Measurements from ENCODE around the gene GLDN. TPM values are rescaled to one million over a fixed set of nuclear protein-coding genes. Genes with fewer than 3 reads are reported as not detected.

The GLDN gene
- total RNA-seq, 1 donor from 2014 or later, result not detected

DNA sequence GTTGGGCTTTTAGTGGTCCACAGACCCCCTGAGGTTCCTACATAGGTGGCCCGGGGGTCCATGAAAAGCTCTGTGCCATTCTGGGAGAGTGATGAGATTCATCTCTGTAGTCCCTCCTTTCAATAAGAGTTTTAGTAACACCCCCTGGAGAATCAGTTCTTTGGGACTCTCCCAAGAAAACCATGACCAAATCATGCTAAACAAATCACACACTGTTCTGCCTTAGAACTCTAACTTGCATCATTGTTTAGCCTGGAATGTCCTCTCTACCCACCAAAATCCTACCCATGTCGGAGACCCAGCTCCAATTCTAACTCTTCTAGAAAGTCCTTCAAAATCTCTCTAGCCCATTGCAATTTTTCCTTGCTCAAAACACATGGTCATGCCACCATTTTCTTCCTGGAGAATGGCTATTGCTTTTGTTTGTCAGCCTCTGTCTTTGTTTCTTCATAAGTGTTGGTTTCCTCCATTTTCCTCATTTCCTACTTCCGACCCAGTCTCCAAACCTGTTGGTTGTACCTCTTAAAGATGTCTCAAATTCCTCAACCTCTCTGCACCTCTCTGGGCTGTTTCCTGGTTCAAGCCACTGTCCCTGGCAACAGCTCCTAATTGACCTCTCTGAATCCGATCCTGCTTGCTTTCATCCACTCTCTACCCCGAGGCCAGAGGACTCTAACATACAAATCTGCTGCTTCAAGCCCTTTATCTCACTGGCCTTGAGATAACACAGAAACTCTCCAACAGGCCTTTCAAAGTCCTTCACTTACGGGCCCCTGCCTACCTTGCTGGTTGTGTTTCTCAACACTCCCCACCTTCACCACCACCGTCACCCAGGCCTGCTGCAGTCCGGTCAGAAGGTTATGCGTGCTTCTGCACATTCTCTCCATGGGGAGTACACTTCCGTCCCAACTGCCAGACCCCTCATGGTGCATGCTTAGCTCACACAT, 26.8 kb upstream of the GLDN start:
- Mint-ChIP-seq H3K36me3 (ENCODE audit: low read depth) (no peaks in the 10 kb centered on the region), H3K4me1 (no peaks in the 10 kb centered on the region), H3K4me3 (no peak overlapping the region), H3K27ac (no peak overlapping the region), H3K27me3 (no peaks in the 10 kb centered on the region), H3K9me3 (no peaks in the 10 kb centered on the region)
- intact Hi-C loops (cut with micrococcal nuclease), result no loop called here
- DNase-seq, result no peak

DNA sequence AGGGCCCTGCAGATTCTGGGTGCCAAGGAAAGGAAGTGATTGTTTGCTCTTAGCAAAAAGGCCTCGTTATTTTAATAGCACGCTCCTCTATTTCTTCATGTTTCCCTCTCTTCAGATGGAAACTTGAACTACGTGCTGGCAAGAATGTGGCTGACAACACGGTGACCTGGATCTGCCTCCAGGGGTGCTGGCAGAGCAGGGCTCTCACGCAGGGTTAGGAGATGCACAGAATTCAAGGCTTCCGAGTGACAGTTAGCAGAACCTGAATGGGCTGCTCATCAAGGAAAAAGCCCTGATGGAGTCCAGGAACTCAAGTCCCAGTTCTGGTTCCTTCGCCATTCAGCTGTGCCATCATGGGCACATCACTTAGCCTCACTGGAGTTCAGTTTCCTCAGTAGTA, 25.7 kb upstream of the GLDN start:
- no peaks in the 10 kb centered on the region for H3K9me3 Mint-ChIP-seq
- H3K4me1 Mint-ChIP-seq, result no peaks in the 10 kb centered on the region
- no peaks in the 10 kb centered on the region for H3K36me3 Mint-ChIP-seq (ENCODE audit: low read depth)
- H3K27me3 Mint-ChIP-seq, result no peaks in the 10 kb centered on the region
- intact Hi-C loops (cut with micrococcal nuclease), result no loop called here
- H3K27ac Mint-ChIP-seq, result no peak overlapping the region
- no peak for DNase-seq
- no peak overlapping the region for H3K4me3 Mint-ChIP-seq

DNA sequence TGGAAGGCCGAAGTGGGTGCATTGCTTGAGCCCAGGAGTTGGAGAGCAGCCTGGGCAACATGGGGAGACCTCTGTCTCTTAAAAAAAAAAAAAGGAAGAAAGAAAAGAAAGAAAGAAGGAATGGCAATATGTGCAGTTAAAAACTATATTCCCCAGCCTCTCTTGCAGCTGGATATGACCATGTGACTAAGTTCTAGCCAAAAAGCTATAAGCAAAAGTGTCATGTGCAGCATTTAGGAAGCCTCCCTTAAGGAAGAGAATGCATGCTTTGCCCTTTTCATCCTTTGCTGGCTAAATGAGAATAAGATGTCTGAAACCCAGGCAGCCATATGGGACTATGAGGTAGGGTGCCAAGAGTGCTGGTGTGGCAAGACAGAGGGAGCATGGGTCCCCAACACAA, 24.8 kb upstream of the GLDN start:
- intact Hi-C loops (cut with micrococcal nuclease), result no loop called here
- no peaks in the 10 kb centered on the region for H3K9me3 Mint-ChIP-seq
- DNase-seq, result no peak
- H3K27ac Mint-ChIP-seq, result no peak overlapping the region
- H3K4me1 Mint-ChIP-seq, result no peaks in the 10 kb centered on the region
- no peaks in the 10 kb centered on the region for H3K36me3 Mint-ChIP-seq (ENCODE audit: low read depth)
- no peak overlapping the region for H3K4me3 Mint-ChIP-seq
- peaks cover 5% of the 10 kb centered on the region for H3K27me3 Mint-ChIP-seq

DNA sequence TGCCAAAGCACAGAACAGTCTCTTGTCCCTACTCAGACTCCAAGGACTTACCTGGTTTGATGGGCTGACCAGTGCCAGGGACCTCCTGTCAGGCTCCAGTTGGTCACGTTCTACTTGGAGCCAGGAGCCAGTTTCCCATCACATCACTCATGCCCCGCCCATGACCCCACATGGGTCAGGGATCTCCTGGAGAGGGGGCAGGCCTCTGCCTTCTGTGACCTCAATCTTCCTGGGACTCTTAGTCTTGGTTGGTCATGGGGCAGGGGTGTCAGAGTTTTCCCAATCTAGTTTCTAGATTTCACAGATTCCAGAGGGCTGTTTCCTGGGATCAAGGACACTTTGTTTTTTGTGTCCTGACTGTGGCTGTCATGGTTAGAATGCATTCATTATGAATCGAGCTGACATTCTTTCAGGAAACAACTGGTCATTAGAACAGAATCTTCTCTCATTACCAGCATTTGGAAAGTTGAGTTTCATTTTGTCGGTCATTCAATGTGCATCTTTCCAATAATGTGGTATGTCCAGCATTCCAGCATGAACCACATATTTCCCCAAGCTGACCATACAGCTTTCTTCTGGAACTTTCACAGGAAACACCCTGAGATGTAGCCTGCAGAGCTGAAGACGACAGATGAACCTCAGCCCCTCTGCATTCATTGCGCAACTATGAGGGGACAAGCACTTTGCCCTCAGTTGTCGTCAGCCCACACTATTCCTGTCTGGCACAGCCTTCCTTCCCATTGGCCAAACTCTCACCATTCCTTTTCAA, 22.9 kb upstream of the GLDN start:
- Mint-ChIP-seq H3K9me3 (no peaks in the 10 kb centered on the region), H3K27ac (no peak overlapping the region), H3K27me3 (peaks cover 5% of the 10 kb centered on the region), H3K4me1 (no peaks in the 10 kb centered on the region), H3K36me3 (ENCODE audit: low read depth) (no peaks in the 10 kb centered on the region), H3K4me3 (no peak overlapping the region)
- no peak for DNase-seq
- intact Hi-C loops (cut with micrococcal nuclease), result no loop called here

DNA sequence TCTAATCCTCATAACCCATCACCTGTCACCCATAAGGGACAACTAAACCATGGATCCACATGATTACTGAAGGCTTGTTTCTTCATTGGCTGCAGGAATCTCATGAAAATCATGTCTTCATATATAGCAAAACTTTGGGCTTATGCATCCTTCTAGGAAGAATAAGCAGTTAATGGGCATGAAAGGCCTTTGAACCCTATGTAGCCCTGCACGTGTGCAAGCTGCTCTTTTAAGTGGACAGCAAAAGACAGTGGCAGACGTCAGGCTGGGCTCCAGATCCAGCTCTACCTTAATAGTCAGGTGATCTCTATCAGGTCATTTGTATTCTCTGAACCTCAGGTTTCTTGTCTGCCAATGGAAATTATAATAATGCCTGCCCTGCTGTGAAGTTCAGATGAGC, 21.9 kb upstream of the GLDN start:
- H3K4me1 Mint-ChIP-seq, result no peaks in the 10 kb centered on the region
- no peaks in the 10 kb centered on the region for H3K9me3 Mint-ChIP-seq
- no peaks in the 10 kb centered on the region for H3K36me3 Mint-ChIP-seq (ENCODE audit: low read depth)
- H3K4me3 Mint-ChIP-seq, result no peak overlapping the region
- intact Hi-C loops (cut with micrococcal nuclease), result no loop called here
- H3K27me3 Mint-ChIP-seq, result peaks cover 5% of the 10 kb centered on the region
- no peak for DNase-seq
- no peak overlapping the region for H3K27ac Mint-ChIP-seq

DNA sequence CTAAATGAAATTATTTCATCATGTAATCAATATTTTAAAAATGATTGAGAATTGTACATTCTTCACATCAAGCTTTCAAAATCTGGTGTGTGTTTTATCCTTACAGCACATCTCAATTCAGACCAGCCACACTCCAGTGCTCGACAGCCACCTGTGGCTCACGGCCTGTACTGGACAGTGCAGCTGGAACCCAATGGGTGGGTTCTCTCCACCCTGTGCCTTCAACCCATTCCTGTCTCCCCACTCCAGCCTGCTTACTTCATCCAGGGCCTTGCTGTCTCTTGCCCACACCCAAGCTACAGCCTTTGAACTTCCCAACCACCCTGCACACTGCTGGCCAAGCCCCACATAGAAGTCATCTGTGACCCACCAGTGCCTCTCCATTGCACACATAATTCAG, 20.6 kb upstream of the GLDN start:
- Mint-ChIP-seq H3K36me3 (ENCODE audit: low read depth) (no peaks in the 10 kb centered on the region), H3K4me1 (no peaks in the 10 kb centered on the region), H3K9me3 (no peaks in the 10 kb centered on the region), H3K4me3 (no peak overlapping the region), H3K27me3 (peaks cover 5% of the 10 kb centered on the region), H3K27ac (no peak overlapping the region)
- no peak for DNase-seq
- intact Hi-C loops (cut with micrococcal nuclease), result no loop called here

DNA sequence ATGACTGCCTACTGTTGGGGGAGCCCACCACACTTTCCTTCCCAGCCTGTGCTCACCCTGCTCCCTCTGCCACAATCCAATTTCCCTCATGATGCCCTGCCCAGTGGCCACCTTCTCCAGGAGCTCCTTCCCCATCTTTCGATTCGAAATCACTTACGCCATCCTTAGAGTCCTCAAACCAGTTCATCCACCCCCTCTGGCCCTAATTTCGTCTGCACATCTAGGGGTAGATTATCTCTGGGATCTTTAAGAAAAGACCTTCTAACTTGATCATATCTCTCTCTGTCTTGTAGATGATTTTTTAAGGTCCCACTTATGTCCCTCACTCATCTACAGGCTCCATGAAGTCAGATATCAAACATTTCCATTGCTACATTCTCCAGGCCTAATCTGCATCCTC, 20.1 kb upstream of the GLDN start:
- H3K27me3 Mint-ChIP-seq, result peaks cover 5% of the 10 kb centered on the region
- no peaks in the 10 kb centered on the region for H3K36me3 Mint-ChIP-seq (ENCODE audit: low read depth)
- DNase-seq, result no peak
- no peaks in the 10 kb centered on the region for H3K4me1 Mint-ChIP-seq
- no peak overlapping the region for H3K27ac Mint-ChIP-seq
- H3K9me3 Mint-ChIP-seq, result no peaks in the 10 kb centered on the region
- no peak overlapping the region for H3K4me3 Mint-ChIP-seq
- intact Hi-C loops (cut with micrococcal nuclease), result no loop called here

DNA sequence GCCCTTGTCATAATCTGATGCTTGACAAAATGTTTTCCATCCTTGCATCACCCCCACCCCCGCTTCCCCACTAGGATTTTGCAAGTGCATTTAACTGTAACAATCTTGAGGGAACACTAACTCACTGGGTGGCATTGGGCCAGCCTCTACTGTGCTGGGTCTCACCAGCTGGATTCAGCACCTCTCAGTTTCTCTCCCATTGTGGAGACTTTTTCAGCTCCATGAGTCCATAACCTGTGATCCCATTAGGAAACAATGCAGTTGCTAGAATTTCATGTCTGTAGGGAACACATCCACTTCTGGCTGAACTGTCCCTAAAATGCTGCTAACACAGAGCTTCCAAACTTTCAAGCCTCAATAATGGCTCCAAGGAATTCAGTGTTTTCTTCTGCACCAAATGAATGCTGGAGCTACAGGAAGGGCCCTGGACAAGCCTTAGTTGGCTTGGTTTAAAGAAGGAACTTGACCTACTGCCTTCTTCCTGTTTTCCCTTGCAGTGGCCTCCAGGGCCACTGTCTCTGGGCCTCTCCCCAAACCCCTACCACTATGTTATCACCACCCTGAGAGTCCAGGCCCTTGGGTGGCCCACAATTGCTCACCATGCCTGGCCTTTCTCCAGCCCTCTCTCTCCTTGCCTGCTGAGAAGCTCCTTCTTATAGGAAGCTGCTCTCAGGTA, 18.7 kb upstream of the GLDN start:
- no peaks in the 10 kb centered on the region for H3K9me3 Mint-ChIP-seq
- no peaks in the 10 kb centered on the region for H3K36me3 Mint-ChIP-seq (ENCODE audit: low read depth)
- H3K27ac Mint-ChIP-seq, result no peak overlapping the region
- intact Hi-C loops (cut with micrococcal nuclease), result no loop called here
- peaks cover 5% of the 10 kb centered on the region for H3K27me3 Mint-ChIP-seq
- H3K4me3 Mint-ChIP-seq, result no peak overlapping the region
- H3K4me1 Mint-ChIP-seq, result no peaks in the 10 kb centered on the region
- no peak for DNase-seq

DNA sequence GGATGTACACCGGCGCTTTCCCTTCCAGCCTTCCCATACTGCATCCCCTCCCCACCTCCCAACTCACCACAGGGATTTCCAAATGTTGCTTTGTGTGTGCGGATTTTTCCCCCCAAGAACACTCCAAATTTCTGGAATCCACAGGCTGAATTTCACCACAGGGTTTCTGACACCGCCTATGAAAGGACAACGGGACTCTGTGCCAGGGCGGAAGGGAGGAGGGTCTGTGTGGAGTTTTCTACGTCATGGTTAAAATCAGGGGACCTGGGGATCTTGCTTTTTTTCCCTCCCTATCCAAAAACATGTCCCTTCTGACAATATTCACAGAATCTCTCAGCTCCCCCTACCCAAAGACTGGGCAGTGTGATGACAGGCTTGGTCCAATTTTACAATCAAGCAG, 17.7 kb upstream of the GLDN start:
- no peaks in the 10 kb centered on the region for H3K4me1 Mint-ChIP-seq
- peaks cover 5% of the 10 kb centered on the region for H3K27me3 Mint-ChIP-seq
- no peaks in the 10 kb centered on the region for H3K9me3 Mint-ChIP-seq
- no peak overlapping the region for H3K27ac Mint-ChIP-seq
- intact Hi-C loops (cut with micrococcal nuclease), result no loop called here
- no peaks in the 10 kb centered on the region for H3K36me3 Mint-ChIP-seq (ENCODE audit: low read depth)
- no peak for DNase-seq
- H3K4me3 Mint-ChIP-seq, result no peak overlapping the region

DNA sequence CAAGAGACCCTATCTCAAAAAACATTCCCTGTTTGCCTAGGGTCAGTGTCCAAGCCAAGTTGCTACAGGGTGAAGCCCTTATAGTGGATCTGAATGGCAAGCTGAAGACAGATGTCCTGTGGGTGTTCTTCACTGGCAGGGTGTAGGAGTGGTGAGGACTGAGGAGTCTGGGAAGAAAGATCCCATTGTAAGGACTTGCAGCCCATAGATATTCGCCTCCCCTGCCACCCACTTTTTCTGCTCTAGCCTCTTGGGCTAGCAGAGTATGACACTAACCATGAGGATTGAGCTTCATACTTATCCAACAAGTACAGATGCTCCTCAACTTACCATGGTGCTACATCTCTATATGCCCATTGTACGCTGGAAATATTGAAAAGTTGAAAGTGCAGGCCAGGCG, 16.3 kb upstream of the GLDN start:
- DNase-seq, result no peak
- H3K27me3 Mint-ChIP-seq, result peaks cover 8% of the 10 kb centered on the region
- no peaks in the 10 kb centered on the region for H3K9me3 Mint-ChIP-seq
- no peaks in the 10 kb centered on the region for H3K36me3 Mint-ChIP-seq (ENCODE audit: low read depth)
- H3K4me1 Mint-ChIP-seq, result no peaks in the 10 kb centered on the region
- H3K27ac Mint-ChIP-seq, result no peak overlapping the region
- no peak overlapping the region for H3K4me3 Mint-ChIP-seq
- intact Hi-C loops (cut with micrococcal nuclease), result no loop called here

DNA sequence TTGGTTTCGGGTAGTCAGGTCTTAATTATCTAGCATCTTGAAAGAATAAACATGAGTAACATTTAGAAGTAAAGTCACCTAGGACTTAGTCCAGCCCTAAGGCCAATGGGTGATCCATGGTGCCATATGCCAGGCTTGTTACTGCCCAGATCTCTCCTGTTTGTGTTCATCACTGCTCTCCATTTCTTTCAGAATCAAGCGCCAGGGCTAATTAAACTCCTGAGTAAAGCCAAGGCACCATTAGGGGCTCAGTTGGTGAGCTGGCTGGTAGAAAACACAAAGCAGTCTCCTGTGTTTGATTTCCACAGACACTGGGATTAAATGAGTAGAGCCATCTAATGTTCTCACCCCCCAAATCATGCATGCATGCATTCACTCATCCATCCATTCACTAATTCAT, 14.4 kb upstream of the GLDN start:
- Mint-ChIP-seq H3K4me1 (no peaks in the 10 kb centered on the region), H3K36me3 (ENCODE audit: low read depth) (no peaks in the 10 kb centered on the region), H3K4me3 (no peak overlapping the region), H3K27ac (no peak overlapping the region), H3K9me3 (no peaks in the 10 kb centered on the region), H3K27me3 (peaks cover 3% of the 10 kb centered on the region)
- intact Hi-C loops (cut with micrococcal nuclease), result no loop called here
- no peak for DNase-seq

DNA sequence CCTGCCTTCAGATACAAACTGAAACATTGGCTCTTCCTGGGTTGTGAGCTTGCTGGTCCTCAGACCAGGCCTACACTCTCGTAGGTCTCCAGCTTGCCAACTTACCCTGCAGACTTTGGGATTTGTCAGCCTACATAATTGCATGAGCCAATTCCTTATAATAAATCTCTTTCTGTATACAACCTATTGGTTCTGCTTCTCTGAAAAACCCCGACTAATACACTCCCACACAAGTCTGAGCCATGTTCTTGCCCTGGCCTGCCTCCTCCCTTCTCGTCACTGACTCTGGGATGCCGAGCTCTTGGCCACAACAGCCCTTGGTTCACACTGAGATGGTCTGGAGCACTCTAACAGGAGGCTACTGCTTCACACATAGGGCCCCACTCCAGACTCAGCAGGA, 12.5 kb upstream of the GLDN start:
- intact Hi-C loops (cut with micrococcal nuclease), result no loop called here
- Mint-ChIP-seq H3K27ac (no peak overlapping the region), H3K27me3 (peaks cover 3% of the 10 kb centered on the region), H3K9me3 (no peaks in the 10 kb centered on the region), H3K4me3 (no peak overlapping the region), H3K36me3 (ENCODE audit: low read depth) (no peaks in the 10 kb centered on the region), H3K4me1 (no peaks in the 10 kb centered on the region)
- DNase-seq, result no peak

DNA sequence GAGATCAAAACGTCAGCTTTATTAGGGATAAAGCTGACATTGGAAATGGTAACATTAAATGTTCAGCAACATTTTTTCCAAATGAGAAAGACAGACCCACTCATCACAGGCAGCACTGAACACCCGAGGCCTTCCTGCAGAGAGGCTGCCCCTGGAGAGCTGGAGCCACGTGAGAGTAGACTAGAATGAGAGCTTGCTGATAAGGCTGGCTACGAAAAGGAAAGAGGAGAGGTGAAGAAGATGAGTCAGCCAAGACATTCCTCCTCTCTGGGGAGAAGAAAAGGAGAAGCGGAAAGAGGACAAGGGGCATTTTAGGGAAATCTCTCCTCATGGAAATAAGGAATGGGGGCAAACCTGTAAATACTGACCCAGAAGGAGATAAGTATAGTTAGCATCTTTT, 10.3 kb upstream of the GLDN start:
- H3K4me3 Mint-ChIP-seq, result no peak overlapping the region
- no peaks in the 10 kb centered on the region for H3K9me3 Mint-ChIP-seq
- H3K27ac Mint-ChIP-seq, result no peak overlapping the region
- H3K36me3 Mint-ChIP-seq (ENCODE audit: low read depth), result no peaks in the 10 kb centered on the region
- DNase-seq, result no peak
- no peaks in the 10 kb centered on the region for H3K4me1 Mint-ChIP-seq
- peaks cover 3% of the 10 kb centered on the region for H3K27me3 Mint-ChIP-seq
- intact Hi-C loops (cut with micrococcal nuclease), result no loop called here

Measured in activated CD4-positive, alpha-beta T cell treated with anti-CD3 and anti-CD28 coated beads, Interleukin-2, amount 10 ng/mL, durations not matched to agents 24 days and 14 days (primary cell).